AG09309 (cell line): Measurements from ENCODE around the gene PKP1.

Experiments
- DNase-seq: peaks from one replicate; pipeline ENCODE4 v3.0.0-alpha.2; 2010; ENCODE audit warnings: low read depth
- H3K4me3 ChIP-seq: 2 replicates; pipeline ENCODE4 v1.5.1; 2011; ENCODE audit warnings: mild to moderate bottlenecking, low read depth, low read length, moderate library complexity; ENCODE audit not compliant: control insufficient read depth
- CTCF ChIP-seq: IDR thresholded peaks from 2 replicates; pipeline ENCODE4 v1.5.1; 2011; ENCODE audit warnings: mild to moderate bottlenecking, low read depth, low read length, inconsistent platforms; ENCODE audit not compliant: insufficient read depth, control insufficient read depth; ENCODE audit errors: missing control alignments

PKP1 gene

GRCh38 chr1:201286445-201286844 is 3.1 kb downstream of the PKP1 start:
- DNase-seq = no peak
- H3K4me3 ChIP-seq = no peak overlapping the region
- TF ChIP-seq CTCF = no peak

- no peak for DNase-seq
- TF ChIP-seq CTCF = no peak
- H3K4me3 ChIP-seq = no peak overlapping the region
Observed at GRCh38 chr1:201288007-201288406, 4.7 kb downstream of the PKP1 start.

- H3K4me3 ChIP-seq = no peak overlapping the region
- DNase-seq = no peak
- TF ChIP-seq CTCF = no peak
Observed at GRCh38 chr1:201288765-201289164, 5.5 kb downstream of the PKP1 start.

GRCh38 chr1:201290551-201290950 is 7.2 kb downstream of the PKP1 start:
- no peak for DNase-seq
- no peak for TF ChIP-seq CTCF
- no peak overlapping the region for H3K4me3 ChIP-seq

GRCh38 chr1:201291916-201292315 is 8.6 kb downstream of the PKP1 start:
- no peak for DNase-seq
- no peak for TF ChIP-seq CTCF
- no peak overlapping the region for H3K4me3 ChIP-seq

- no peak for DNase-seq
- H3K4me3 ChIP-seq = no peak overlapping the region
- no peak for TF ChIP-seq CTCF
Observed at GRCh38 chr1:201294876-201295275, 11.6 kb downstream of the PKP1 start.

GRCh38 chr1:201295346-201295745 is 12.0 kb downstream of the PKP1 start:
- no peak overlapping the region for H3K4me3 ChIP-seq
- no peak for DNase-seq
- TF ChIP-seq CTCF = no peak
